Pancreas (tissue), 10 donors: ENCODE measurements around the gene ELL2. TPM values are rescaled to one million over a fixed set of nuclear protein-coding genes. Genes with fewer than 3 reads are reported as not detected.
"Not testable (repeated sequence)": the region's sequence is repeated elsewhere in the genome, so short reads cannot be mapped to it uniquely, and the experiment has no call there.

Experiments used
- ATAC-seq, 4 donors: fragments of 200-7000 bp; cut with Tn5 transposase; one replicate each; pipeline versions ENCODE4 v1.8.0 to v1.9.1; 2020; ENCODE audit warnings: mild to moderate bottlenecking in 4 of 4, moderate library complexity in 4 of 4
- DNase-seq, 6 donors: peaks; one replicate each; pipeline ENCODE4 v3.0.0-alpha.2; 2020
- FAIRE-seq: peaks from 2 replicates; lab custom pipeline; 2012; peaks lifted over from hg19 to GRCh38; lab: Jason Lieb, UNC
- H3K27ac ChIP-seq, 4 donors: fragments of 200-600 bp; sonication (generic); 1 replicate in 3 of 4; 2 replicates in 1 of 4; pipeline versions ENCODE4 v1.5.0 to v1.8.0; 2020
- H3K27me3 ChIP-seq, 4 donors: fragments of 200-600 bp; one replicate each; pipeline ENCODE4 v1.8.0; 2021
- H3K36me3 ChIP-seq, 3 donors: fragments of 200-600 bp; sonication (generic) in 1 of 3; one replicate each; pipeline versions ENCODE4 v1.5.0 to v1.8.0; 2020 to 2021
- H3K4me1 ChIP-seq, 3 donors: fragments of 200-600 bp; one replicate each; pipeline ENCODE4 v1.8.0; 2021
- H3K4me3 ChIP-seq, 4 donors: fragments of 200-600 bp; sonication (generic) in 2 of 4; one replicate each; pipeline versions ENCODE4 v1.5.0 to v1.8.0; 2020 to 2021
- H3K9me3 ChIP-seq, 4 donors: fragments of 200-600 bp; one replicate each; pipeline ENCODE4 v1.8.0; 2021
- WGBS, 2 donors: extraction: QIAGEN DNeasy Blood & Tissue Kit; methylation state at CpG; one replicate each; pipeline ENCODE4 v1.1.7; 2013; 5-methylcytosine and 5-hydroxymethylcytosine counted together
- intact Hi-C, 3 donors: fragments of 100-400 bp; cut with DNase I; formaldehyde crosslinking; loops; one replicate each; pipeline versions ENCODE4 v1.11.1 to v1.14.2; 2022
- polyA plus RNA-seq, 2 donors: library from polyadenylated mRNA; stranded (reverse); fragments of 200-250 nt; gene quantifications; one replicate each; pipeline ENCODE4 v1.2.3, GENCODE V29; 2013
- total RNA-seq, 6 donors: library from RNA; stranded (reverse); fragmentation: NEBNext Ultra II Directional in 4 of 6; extraction: Animal tissue kit (Norgen Biotek cat#: 25700) in 4 of 6; gene quantifications; one replicate each; pipeline versions ENCODE4 v1.2.1 to v1.2.4, GENCODE V29; 2021 to 2023
- TF ChIP-seq, protein P1 (sequence below), 4 donors: fragments of 200-600 bp; sonication (generic) in 3 of 4; IDR thresholded peaks; one replicate each; pipeline versions ENCODE4 v1.5.0 to v1.8.0; 2021; ENCODE audit warnings: antibody characterized with exemption in 4 of 4
- donor health status: healthy with polysubstance abuse.
- donor health status: DM: no; HTN: no; CAD: no; lungs with moderate emphysema.
- donor health status: DM: no; HTN: no; CAD: no.
- donor health status: control.
- donor health status: control.
- donor health status: Bipolar disorder and iron deficiency.
- donor health status: DM: yes; HTN: yes; CAD: no.
- donor health status: DM: no; HTN: no; CAD: no.
- donor health status: DM: no; HTN: no; CAD: no.
- donor health status: DM: yes; HTN: yes; CAD: no.

Gene ELL2
- total and polyA plus RNA-seq, 8 donors: 21.0 to 92.8 (median 76.8) TPM

GRCh38 chr5:95908799-95909198 lies 52.9 kb downstream of the ELL2 start:
- TF ChIP-seq, protein P1, sequence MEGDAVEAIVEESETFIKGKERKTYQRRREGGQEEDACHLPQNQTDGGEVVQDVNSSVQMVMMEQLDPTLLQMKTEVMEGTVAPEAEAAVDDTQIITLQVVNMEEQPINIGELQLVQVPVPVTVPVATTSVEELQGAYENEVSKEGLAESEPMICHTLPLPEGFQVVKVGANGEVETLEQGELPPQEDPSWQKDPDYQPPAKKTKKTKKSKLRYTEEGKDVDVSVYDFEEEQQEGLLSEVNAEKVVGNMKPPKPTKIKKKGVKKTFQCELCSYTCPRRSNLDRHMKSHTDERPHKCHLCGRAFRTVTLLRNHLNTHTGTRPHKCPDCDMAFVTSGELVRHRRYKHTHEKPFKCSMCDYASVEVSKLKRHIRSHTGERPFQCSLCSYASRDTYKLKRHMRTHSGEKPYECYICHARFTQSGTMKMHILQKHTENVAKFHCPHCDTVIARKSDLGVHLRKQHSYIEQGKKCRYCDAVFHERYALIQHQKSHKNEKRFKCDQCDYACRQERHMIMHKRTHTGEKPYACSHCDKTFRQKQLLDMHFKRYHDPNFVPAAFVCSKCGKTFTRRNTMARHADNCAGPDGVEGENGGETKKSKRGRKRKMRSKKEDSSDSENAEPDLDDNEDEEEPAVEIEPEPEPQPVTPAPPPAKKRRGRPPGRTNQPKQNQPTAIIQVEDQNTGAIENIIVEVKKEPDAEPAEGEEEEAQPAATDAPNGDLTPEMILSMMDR (IDR thresholded peaks at IDR 0.05): no peak
- Histone ChIP-seq H3K4me1 (peaks cover 19 to 24% (median 22%) of the 10 kb centered on the region in 3 donors), H3K27me3 (no peaks in the 10 kb centered on the region), H3K4me3 (no peak overlapping the region), H3K9me3 (no peaks in the 10 kb centered on the region), H3K36me3 (no peaks in the 10 kb centered on the region), H3K27ac (no peak overlapping the region)
- DNase-seq: no peak
- ATAC-seq: no peak
- intact Hi-C loops: no loop called here
- no peak for FAIRE-seq

- no peaks in the 10 kb centered on the region for H3K27me3 ChIP-seq
- H3K36me3 ChIP-seq: no peaks in the 10 kb centered on the region
- no peak overlapping the region for H3K27ac ChIP-seq
- intact Hi-C loops: no loop called here
- 89 to 90% methylated on average over 5 of the region's 5 CpGs for WGBS, 2 donors
- FAIRE-seq (no peak), ATAC-seq (no peak), DNase-seq (no peak)
- H3K9me3 ChIP-seq: no peaks in the 10 kb centered on the region
- TF ChIP-seq, protein P1 (IDR thresholded peaks at IDR 0.05): no peak
- H3K4me3 ChIP-seq: no peak overlapping the region
- H3K4me1 ChIP-seq: peaks cover 19 to 24% (median 22%) of the 10 kb centered on the region in 3 donors
These were observed 53.6 kb downstream of the ELL2 start for GRCh38 chr5:95907740-95908706.

DNA sequence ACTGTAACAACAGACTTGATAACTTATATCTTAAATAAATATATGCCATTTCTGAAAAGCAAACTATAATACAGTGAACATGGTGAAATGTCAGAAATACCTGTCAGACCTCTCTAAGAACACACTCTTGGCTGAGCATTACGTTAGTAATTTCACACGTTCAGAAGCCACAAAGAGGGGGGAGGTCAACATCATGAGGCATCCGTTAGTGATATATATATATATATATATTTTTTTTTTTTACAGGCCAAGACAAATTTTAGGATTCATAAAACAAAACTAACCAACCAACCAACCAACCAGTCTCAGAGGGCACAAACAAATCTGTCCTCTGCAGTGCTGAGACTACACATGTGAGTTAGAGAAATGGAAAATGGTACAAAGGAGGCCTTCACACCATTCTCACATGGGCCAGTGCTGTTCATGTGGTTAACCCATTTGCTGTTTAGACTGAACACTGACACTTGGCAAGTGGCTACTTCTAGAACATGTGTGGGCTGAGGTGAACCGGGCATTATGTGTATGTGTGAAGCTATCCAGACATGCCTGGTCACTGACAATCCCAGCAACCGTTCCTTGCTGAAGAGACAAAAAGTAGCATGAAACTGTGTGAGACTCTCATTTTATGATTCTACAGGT lies 54.5 kb downstream of the ELL2 start:
- Histone ChIP-seq H3K4me3 (no peak overlapping the region), H3K36me3 (no peaks in the 10 kb centered on the region), H3K27me3 (no peaks in the 10 kb centered on the region), H3K9me3 (no peaks in the 10 kb centered on the region), H3K4me1 (peaks cover 24 to 29% (median 25%) of the 10 kb centered on the region in 3 donors), H3K27ac (no peak overlapping the region)
- TF ChIP-seq, protein P1 (IDR thresholded peaks at IDR 0.05): no peak
- intact Hi-C loops: no loop called here
- no peak for FAIRE-seq
- 43 to 49% methylated on average over 5 of the region's 5 CpGs for WGBS, 2 donors
- ATAC-seq: peak in 3 of 4 donors; percentile 33 to 60 (median 54)
- no peak for DNase-seq

GRCh38 chr5:95906398-95906797 lies 55.3 kb downstream of the ELL2 start:
- H3K4me3 ChIP-seq, DNase-seq, H3K27me3 ChIP-seq, H3K27ac ChIP-seq, H3K36me3 ChIP-seq, intact Hi-C loops, FAIRE-seq, H3K9me3 ChIP-seq: not testable (repeated sequence)
- H3K4me1 ChIP-seq: peaks cover 27 to 33% (median 28%) of the 10 kb centered on the region in 3 donors
- 46 to 50% methylated on average over 3 of the region's 3 CpGs for WGBS, 2 donors
- ATAC-seq: peak in 2 of 4 donors; percentile 14 to 33

DNA sequence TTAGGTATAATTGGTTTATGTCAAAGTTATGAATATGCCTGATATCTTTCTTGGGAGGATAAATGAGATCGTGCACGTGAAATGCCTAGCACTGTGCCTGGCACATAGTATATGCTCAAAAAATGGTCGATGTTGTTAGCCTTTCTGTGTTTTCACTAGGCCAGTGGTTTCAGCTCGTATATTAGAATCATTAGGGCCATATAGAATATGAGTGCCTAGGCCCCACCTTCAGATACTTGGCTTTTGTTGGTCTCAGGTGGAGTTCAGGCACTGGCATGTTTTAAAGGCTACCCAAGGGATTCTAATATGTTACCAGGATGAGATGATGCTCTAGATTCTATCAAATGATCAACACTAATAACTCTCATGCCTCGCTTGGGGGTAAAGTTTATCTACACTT lies 56.8 kb downstream of the ELL2 start:
- Histone ChIP-seq H3K36me3 (peaks cover 0 to 11% (median 0%) of the 10 kb centered on the region in 3 donors), H3K4me1 (peaks cover 34 to 43% (median 37%) of the 10 kb centered on the region in 3 donors), H3K27ac (no peak overlapping the region), H3K9me3 (no peaks in the 10 kb centered on the region), H3K27me3 (no peaks in the 10 kb centered on the region), H3K4me3 (no peak overlapping the region)
- TF ChIP-seq, protein P1 (IDR thresholded peaks at IDR 0.05): no peak
- intact Hi-C loops: no loop called here
- no peak for ATAC-seq
- WGBS, 2 donors: 85 to 86% methylated on average over 5 of the region's 5 CpGs
- FAIRE-seq: no peak
- no peak for DNase-seq
